DND-41 (cell line): ENCODE data around the gene NFIL3.

Experiments
- EZH2 ChIP-seq: IDR thresholded peaks from 3 replicates; pipeline ENCODE4 v1.6.1; 2012; ENCODE audit warnings: borderline replicate concordance, low read depth, mild to moderate bottlenecking, moderate library complexity, low read length, inconsistent platforms; ENCODE audit not compliant: severe bottlenecking
- TF ChIP-seq, protein P1 (sequence below): IDR thresholded peaks from 2 replicates; pipeline ENCODE4 v1.5.1; 2012; ENCODE audit warnings: borderline replicate concordance, low read length, moderate library complexity, mild to moderate bottlenecking; ENCODE audit not compliant: poor library complexity, severe bottlenecking; ENCODE audit errors: extremely low read depth

GRCh38 chr9:91403665-91404543 is 19.7 kb downstream of the NFIL3 start:
- TF ChIP-seq, protein P1, sequence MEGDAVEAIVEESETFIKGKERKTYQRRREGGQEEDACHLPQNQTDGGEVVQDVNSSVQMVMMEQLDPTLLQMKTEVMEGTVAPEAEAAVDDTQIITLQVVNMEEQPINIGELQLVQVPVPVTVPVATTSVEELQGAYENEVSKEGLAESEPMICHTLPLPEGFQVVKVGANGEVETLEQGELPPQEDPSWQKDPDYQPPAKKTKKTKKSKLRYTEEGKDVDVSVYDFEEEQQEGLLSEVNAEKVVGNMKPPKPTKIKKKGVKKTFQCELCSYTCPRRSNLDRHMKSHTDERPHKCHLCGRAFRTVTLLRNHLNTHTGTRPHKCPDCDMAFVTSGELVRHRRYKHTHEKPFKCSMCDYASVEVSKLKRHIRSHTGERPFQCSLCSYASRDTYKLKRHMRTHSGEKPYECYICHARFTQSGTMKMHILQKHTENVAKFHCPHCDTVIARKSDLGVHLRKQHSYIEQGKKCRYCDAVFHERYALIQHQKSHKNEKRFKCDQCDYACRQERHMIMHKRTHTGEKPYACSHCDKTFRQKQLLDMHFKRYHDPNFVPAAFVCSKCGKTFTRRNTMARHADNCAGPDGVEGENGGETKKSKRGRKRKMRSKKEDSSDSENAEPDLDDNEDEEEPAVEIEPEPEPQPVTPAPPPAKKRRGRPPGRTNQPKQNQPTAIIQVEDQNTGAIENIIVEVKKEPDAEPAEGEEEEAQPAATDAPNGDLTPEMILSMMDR, result no peak
- TF ChIP-seq EZH2, result no peak
